HG02759 (cell line): ENCODE data around the gene PRICKLE2.

Experiments used
- ATAC-seq: cut with Tn5 transposase; IDR thresholded peaks from one replicate; pipeline ENCODE4 v1.9.1; 2021; ENCODE audit warnings: mild to moderate bottlenecking, moderate library complexity; ENCODE audit not compliant: unreplicated experiment

PRICKLE2 gene

DNA sequence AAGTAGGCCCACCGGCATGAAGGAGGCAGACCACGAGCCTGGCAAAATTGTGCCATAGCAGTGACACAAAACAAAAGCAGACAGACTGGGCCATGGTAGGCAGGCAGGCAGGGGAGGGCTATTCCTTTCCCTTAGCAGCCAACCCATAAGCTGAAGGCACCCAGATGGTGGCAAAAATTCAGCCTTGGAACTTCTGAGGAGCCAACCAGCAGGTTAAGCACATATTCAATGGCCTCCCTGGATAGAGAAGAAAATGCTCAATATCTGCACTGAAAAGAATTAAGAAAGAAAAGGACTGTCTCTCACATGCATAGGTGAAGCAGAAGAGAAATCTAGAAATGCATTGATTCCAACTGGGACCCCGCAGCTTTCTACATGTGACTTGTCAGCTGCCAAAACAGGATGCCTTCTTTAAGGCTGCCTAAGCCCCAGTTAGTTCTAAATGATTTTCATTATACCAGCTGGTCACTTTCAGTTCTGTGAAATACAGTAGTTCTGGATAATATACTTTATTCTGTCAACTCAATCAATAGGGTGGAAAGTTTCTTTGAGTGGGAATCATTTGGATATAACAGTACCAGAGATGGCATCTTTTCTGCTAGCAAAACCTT lies 2.7 kb downstream of the PRICKLE2 start:
- no peak for ATAC-seq

DNA sequence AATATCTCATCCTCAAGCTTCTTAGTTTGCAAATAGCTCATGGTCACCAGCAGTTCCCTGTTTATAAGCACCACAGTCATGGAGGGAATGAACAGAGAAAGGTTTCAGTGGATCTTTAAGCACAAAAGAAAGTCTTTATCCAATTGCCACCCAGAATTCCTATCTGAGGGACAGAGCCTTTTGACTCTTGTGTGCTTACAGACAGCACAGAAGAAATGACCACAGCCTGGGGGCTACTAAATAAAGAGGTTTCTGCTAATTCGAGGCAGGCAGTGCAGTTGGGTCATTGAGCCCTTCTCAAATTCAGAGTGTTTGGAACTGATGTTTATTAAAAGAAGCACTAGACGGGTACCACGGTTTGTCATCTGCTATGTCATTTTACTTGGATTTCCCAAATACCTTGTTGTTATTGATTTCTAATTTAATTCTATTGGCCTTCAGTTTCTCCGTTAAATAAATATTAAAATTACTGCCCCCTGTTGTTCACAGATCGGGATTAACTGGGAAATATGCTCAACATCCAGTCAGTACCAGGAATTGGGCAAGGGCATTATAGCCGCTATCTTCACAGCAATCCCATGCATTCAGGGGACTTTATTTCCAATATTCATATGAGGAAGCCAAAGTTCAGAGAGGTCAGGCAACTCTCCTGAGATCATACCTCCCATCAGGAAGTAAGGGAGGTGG lies 3.6 kb downstream of the PRICKLE2 start:
- ATAC-seq = no peak

DNA sequence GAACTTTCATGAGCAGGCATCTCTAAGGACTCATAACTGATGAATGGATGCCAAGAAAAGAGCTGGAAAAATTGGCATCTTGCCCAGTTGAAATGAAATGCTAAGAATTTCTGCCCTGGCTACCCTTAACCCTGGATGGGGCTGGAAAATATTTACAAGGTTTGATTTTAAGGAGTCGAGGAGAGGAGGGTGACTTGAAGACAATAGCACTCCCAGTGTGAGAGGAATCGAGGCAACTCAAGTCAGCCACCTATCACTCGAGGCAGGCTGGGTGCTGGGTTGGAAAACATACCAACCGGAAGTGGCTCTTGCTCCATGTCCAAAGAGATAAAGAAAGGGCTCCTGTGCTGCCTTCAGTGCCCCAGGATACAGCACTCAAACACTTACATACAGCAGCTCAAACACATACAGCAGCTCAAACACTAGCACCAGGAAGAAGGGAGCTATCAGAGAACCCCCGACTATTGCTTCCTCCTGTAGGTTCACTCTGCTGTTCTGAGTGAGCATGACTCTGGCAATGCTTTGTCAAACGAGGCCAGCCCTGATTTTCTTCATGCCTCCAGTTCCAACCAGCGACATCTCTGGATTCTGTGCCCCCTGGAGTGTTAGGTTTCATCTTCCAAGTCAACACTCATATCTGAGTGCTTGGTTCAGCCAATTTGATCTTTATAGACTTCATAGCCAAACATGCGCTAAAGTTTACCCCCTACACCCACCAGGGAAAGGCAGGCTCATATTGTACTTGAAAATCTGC lies 4.9 kb downstream of the PRICKLE2 start:
- no peak for ATAC-seq

DNA sequence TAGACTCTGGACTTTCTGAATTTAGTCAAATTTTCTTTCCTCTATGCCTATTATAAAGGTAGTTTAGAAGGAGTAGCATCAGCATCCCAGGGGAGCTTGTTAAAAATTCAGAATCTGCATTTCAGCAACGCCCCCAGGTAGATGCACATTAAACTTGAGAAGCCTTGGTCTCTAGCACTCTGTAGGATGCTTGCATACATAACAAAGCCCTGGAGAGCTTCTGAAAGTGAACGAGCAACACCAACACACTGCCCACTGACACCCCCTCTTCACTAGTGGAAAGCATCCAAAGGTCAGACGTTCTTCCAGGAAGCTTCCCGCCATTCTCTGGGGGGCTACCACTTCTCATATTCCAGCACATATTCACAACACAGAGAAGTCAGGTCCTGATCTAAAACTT lies 6.5 kb downstream of the PRICKLE2 start:
- no peak for ATAC-seq

DNA sequence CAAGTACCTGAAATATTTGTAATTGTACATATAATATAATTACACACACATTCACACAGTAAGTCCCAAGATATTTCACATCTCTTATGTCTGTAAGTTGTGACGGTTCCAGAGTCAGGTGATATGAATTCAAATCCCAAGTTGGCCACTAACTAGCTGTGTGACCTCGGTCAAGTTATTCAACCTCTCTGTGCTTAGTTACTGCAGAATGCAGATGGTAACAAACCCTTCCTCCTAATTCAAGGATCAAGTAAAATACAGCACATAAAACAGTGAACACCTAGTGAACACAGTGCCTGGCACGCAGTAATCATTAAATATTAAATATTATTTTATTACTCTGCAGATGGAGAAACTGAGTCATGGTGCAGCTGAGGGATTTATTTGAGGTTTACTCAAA lies 6.9 kb downstream of the PRICKLE2 start:
- no peak for ATAC-seq

DNA sequence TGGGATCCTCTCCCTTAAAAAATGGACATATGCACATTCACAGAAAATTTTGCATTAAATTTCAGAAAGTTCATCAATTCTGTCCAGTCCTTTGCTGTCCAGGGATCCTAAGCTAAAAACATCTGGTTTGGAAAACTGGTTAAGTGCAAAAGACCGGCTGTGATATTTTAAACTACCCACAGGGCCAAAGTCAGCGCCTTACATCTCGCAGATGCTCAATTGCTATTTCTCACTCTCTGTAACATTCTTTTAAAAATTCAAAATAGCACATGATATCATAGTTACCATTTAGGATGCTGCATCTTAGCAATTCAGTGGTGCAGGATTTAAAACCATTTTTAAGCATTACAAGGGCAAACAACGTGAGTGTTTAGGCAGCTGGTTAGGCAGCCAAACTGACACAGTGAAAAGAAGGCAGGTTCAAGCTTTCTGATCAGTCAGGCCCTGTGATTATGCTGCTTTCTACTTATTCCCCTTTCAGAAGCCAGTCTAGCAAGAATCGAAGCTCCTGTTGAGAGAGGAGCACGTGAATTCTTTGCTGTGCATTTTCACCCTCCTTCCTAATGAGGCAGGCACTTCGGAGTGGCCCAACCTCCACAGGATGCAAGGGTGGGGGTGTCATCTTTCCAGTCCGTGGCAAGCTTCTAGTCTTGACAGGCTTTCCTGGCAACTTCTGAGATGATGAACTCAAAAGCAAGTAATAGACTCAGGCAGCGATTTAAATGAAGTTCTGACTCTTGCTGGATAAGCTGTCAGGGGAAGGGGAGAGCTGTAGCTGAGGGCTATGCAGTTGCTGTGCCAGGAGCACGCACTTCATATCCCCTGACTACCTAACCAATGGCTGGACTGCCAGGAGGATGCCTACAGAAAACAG lies 8.8 kb downstream of the PRICKLE2 start:
- no peak for ATAC-seq

DNA sequence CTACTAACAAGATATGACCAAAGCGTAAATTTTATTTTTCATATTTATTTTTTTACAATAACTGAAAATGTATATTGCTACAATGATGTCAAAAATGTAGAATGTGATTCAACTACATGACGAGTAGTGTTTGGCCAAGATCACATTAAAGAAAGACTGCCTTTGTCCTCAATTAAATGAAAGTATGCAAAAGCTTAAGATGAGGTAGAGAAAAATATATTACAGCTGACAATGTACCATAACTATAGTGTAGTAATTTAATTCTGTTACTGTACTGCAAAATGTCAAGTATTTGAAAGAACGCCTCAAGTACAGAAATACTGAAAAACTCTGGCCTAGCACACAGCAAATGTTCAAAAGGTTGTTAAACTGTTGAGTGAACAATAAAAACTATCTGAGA lies 9.7 kb downstream of the PRICKLE2 start:
- ATAC-seq = no peak

DNA sequence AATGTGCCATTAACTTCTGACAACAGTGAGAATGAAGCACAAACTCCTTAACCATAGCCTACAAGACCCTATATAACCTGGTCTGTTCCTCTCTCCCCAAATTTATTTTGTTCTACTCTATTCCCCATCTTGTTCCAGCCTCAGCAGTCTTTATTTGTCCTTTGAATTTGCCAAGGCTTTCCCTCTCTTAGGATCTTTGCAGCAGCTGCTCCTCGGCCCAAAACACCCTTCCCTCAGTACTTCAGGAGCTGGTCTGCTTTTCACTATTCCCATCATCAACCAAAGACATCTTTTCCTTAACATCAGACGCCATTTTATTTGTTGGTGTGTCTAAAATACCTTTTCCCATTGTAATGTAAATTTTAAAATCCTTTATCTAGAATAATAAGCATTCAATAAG lies 10.2 kb downstream of the PRICKLE2 start:
- ATAC-seq = no peak

DNA sequence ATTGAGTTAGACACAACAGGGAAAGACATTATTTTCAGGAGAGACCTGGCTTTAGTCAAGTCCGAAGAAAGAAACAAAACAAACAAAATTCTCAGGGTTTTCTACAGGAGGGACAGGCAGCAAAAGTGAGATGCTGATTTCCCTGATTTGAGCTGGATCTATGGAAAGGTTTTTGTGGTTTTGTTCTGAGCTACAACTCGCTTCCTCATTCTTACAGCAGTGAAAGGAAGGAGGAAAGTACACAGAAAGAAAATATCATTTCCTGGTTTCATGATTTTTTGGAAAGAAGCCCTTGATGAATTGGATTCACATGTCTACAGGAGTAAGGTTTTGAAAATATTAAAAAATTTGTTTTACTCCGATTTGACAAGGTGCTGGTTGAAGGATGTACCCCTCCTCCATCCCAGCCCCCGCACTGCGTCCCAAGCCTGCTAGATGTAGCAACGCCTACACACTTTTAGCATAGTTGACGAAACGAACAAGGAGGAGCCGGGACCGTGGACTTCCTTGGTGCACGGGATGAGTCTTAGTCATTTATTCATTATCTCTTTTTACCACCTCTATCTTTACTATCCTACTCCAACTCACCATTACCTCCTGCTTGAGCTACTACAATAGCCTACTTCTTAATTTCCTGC lies 10.8 kb downstream of the PRICKLE2 start:
- ATAC-seq = no peak

DNA sequence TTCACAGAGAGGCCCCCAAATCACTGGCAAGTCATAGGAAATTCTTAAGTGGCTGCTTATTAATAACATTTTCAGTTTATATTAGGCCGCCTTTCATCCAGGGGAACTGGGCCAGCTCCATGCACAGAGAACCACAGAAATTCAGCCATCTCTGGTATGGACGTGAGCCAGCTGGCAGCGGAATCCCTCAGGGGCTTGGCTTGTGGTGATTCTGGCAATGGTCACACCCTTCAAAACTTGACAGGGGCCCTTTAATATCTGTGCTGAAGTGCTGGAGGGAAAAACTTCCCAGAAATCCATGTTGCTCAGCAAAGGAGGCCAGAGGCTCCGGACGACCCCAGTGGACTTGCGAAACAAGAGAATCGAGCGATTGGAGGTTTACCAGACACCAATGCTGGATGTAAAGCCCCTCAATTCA lies 11.3 kb downstream of the PRICKLE2 start:
- ATAC-seq = no peak

DNA sequence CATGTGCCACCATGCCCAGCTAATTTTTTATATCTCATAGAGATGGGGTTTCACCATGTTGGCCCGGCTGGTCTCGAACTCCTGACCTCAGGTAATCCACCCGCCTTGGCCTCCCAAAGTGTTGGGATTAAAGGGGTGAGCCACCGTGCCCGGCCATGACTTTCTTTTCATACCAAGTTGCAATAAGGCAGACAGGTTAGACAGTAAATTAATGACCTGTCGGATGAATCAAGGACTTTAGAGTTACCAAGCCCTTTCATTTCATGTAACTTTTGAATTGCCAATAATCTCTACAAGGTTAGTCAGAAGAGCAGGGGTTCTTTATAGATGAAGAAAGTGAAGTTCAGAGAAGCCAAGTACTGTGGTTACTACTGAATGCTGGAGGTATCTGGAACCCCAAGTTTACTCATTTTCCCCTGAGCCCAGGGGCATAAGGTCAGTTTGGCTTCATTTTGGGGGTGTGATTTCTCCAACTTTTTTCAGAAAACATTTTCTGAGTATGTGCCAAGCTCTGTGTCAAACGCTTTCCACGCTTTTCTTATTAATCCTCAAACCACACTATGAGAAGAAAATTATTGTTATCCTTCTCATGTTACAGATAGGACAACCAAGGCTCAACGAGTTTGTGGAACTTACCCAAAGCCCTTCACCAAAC lies 11.9 kb downstream of the PRICKLE2 start:
- ATAC-seq = no peak

DNA sequence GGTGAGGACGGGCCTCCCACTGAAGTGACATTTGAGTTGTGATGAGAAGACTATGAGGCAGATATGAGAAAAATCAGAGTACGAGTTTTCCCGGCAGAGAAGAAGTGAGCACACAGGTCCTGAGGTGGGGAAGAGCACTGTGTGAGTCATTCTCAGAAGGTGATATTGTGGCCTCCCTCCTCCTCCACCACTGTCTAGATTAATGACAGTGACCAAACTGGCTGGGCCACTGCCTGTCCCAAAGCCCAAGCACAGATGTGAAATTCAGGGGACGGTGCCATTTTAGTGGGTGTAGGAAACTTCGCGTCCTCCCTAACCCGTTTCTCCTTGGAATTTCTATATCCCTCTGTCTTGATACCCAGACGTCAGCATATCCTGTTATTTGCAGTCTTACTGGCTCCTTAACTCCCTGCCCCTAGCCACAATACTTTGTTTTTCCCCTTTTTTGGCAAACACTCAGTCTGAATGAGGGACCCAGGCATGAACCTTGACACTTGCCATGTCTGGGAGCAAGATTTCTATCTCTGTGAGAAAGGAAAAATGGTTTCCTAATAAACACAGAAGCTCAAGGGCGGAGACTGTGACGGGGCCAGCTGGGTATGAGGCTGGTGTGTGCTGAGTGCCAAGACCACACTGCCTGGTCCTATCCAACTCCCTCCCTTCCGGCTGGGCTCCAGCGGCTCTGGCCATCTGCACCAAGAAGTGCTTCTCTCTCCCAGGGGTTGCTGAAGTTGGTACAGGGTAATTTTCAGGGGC lies 15.2 kb downstream of the PRICKLE2 start:
- ATAC-seq = no peak

DNA sequence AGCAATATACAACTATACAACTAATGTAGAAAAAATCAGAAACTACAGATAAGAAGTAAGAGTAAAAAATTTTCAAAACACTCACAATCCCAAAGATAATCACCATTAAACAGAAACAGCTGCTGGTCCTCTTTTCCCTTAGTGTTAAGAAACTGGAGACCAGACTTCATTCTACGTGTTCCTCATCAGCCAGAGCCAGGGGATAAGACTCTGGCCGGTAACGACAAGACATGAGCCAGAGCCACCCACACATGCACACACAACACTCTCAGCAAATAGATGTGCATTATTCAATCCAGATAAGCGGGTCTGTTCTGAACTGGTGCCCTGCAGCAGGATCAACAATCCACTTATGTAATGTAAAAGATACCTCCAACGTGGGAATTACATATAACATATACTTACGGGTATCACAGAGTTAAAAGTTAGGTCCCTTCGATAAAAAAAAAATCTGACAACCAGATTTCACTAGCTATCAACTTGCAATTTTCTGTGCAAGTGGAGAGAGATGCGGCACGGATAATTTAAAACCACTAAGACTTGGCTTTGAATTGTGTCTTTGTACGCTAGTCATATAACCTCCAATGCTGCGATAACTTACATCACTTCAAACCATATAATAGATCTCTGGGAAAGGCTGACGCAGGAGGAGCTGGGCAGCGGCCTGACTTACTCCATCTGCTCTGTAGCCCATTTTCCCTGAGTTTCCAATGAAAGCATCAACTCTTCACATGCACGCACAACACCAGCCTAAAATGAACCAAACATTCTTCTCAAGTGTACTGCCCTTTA lies 17.8 kb downstream of the PRICKLE2 start:
- no peak for ATAC-seq

DNA sequence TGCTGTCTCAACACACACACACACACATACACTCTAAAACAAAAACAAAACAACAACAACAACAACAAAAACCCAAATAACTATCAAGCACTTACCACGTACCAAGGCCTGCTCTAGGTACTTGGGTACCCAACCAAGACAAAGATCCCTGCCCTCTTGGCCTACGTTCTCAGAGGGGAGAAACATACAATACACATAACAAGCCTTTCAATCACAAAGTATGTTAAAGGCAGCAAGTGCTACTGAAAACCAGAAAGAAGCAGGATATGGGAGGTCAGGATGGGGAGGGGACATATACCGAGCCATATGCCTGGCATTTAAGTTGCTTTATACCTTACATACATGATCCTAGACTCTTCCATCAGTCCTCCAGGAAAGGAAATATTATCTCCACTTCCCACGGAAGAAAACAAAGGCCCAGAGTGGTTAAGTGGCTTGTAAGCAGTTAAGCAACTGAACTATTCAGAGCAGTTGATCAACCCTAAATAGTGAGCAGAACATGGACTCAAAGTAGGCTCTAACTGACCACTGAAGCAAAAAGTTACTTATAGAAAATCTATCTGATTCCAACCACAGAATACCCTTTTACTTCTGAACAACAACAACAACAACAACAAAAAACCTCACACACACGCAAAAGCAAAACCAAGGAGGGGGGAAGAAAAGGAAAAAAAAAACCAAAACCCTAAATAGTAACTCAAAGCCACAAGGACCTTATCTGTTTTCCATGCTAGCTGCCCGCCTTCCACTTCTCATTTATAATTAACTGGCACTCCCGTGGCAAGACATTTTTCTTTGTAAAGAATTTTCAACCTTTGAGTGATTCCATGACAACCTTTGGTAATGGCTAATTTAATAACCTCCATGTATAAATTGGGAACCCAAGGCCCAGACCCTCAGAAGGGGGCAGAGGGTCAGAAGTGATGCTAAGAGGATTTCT lies 21.0 kb downstream of the PRICKLE2 start:
- ATAC-seq = no peak

DNA sequence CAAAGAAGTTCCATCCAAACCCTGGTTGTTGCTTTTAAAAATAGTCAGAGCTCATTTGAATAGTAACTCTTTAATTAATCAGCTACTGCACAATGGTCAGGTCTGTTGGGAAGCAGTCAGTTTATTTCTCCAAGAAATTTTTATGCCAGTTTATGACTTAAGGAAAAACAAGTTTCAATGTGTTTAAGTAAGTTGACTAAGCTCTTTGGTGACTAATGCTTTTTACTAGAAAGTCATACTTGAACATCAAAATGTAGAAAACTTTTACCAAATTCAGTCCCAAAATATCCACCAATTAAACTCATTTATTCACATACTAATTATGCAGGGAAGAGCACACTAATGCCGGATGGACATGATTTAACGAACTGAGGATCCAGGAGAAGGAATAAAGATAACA lies 22.1 kb downstream of the PRICKLE2 start:
- no peak for ATAC-seq

DNA sequence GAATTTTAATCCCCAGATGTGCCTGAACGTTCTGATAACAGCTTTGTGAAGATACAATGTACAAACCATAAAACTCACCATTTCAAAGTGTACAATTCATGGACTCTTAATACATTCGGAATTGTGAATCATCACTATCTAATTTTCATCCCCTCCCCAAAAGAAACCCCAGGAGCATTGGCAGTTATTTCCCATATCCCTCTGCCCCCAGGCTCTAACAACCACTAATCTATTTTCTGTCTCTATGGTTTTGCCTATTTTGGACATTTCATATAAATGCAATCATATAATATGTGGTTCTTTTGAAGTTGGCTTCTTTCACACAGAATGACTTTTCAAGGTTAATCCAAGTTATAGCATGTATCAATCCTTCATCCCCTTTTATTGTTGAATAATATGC lies 25.3 kb downstream of the PRICKLE2 start:
- ATAC-seq = no peak

DNA sequence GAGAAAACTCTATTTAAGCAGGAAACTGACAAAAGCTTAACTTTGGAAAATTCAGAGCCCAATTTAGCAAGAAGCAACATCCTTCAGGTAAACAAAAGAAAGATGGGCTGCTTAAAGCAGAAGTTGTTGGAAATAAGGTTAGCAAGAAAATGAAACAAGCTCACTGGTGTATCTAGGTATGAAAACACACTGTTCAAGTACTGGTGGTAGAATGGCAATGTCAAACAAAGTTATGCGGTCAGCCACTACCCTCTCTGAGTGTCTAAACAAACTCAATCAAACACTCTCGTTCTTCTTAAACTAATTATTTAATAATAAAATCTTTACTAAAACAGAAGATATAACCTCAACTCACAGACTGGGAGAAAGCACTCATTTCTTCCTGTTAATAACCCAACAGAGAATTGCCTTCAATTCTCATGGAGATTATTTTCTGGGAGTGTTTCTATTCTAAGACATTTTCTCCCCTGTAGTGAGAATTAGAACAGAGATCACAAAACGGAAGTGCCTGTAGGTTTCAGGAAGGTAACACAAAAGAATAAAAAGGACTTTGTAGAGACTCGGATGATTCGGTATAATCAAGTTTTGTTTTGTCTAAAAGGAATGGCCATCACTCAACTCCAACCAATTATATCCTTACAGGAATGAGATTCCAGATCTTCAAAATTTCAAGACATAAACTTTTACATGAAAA lies 28.9 kb downstream of the PRICKLE2 start:
- ATAC-seq = no peak
